GM04504 (cell line): ENCODE measurements around the gene ZDHHC3.

Source experiments
- DNase-seq: peaks from one replicate; pipeline ENCODE4 v3.0.0-alpha.2; 2012; ENCODE audit warnings: low read depth

The ZDHHC3 gene

GRCh38 chr3:44892689-44893088 lies 83.3 kb downstream of the ZDHHC3 start:
- no peak for DNase-seq

- no peak for DNase-seq
Measured at GRCh38 chr3:44890852-44891251, 85.1 kb downstream of the ZDHHC3 start.

DNA sequence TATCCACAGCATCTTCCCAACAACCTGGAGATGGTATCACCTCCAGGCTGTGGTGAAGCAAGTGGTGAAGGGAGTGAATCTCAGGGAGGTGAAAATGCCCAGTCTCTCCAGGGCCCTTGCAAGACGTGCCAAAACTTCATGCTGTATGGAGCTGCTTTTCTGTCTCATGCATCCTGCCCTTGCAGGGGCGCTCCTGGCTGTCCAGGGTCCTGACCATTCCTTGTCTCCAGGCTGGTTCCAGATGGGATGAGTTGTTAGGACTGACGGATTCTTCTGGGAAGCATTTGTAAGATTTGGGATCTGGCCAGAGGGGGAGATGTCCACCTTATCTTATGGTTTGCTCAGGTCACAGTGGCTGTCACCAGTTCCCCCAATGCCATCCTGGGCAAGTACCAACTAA lies 85.7 kb downstream of the ZDHHC3 start:
- no peak for DNase-seq

DNA sequence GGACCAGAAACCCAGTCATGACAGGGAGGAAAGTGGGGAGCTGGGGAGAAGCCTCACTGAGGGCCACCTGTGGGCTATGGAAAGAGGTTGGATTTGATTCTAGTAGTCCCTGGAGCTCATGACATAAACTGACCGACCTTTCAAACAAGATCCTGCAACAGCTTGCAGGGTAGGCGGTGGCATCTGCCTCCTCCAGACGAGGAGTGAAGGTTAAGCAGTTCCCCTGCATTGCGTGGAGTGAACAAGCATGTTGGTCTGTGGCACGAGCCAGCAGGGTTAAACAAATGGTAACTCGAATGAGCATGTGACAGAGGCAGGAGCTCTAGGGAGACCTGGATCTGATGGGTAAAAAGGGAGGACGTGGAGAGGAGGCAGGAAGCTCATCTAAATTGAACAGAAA lies 88.9 kb downstream of the ZDHHC3 start:
- no peak for DNase-seq

- DNase-seq = no peak
Measured at GRCh38 chr3:44886561-44886960, 89.4 kb downstream of the ZDHHC3 start.

DNA sequence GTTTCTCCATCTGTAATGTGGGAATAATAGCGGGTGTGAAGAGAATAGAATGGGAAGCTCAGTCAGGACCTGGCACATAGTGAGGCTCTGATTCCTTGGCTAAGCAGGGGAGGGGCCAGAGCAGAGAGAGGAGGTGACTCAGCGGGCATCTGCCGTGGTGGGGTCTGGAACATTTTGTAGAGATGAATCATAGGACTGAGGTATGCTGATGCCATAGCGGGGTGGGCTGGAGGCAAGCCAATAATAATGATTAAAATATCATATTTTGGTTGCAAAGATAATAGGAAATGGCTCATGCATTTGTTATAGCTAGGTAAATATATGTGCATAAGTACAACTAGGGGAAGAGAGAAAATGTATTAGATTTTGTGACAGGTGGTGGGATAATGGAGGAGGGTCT lies 90.4 kb downstream of the ZDHHC3 start:
- DNase-seq = peak; percentile 63

DNA sequence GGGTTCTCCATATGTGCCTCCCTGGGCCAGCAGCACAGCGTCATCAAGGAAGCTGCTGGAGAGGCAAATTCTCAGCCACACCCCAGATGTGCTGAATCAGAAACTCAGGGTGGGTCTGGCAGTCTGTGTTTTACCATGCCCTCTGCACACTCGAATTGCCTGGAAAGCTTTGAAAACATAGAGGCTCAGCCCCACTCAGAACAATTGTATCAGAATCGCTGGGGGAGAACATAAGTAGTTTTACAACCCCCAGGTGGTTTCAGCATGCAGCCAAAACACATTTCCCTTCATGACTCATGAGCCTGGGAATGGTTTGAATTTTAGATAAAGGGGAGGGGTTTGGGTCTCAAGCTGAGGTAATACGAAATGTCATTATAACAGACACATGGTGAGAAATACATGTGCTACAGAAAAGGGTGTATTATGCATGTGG lies 92.0 kb downstream of the ZDHHC3 start:
- DNase-seq = peak; percentile 90

DNA sequence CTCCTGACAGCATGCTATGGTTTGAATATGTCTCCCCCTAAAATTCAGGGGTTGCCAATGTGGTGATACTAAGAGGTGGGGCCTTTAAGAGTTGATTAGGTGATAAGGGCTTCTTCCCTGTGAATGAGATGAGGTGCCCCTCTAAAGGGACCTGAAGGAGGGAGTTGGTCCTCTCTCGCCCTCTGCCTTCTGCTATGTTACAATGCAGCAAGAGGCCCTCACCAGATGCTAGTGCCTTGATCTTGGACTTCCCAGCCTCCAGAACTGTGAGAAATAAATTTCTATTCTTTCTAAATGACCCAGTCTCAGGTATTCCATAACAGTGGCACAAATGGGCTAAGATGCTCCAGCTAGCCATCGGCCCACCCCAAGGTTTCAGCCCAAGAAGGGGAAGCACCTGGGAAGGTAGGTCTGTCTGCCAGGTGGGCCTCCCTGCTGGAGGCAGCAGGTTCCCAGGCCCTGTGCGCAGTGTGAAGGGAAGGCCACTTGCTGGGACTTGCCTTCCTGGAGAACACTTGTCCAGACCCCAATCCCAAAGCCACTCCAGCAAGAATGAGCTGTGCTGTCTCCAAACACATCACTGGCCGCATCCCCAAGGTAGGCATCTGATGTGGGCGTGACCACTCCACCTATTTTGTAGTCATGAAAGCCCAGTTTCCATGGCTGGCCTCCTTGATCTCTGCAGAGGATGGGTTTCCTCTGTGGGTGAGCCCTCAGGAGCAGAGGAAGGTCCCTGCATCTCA lies 92.6 kb downstream of the ZDHHC3 start:
- DNase-seq = no peak

GRCh38 chr3:44880284-44880683 lies 95.7 kb downstream of the ZDHHC3 start:
- DNase-seq = no peak

GRCh38 chr3:44877333-44877732 lies 98.6 kb downstream of the ZDHHC3 start:
- DNase-seq = no peak

GRCh38 chr3:44875596-44875995 lies 100.4 kb downstream of the ZDHHC3 start:
- no peak for DNase-seq
